LNCAP (cell line): ENCODE results near the gene MAP1LC3A.

Experiments
- CTCF ChIP-seq: fragments of 450-650 bp; IDR thresholded peaks from 2 replicates; pipeline ENCODE4 v1.5.1; 2017; ENCODE audit warnings: mild to moderate bottlenecking

MAP1LC3A gene

GRCh38 chr20:34527016-34527415 lies 31.5 kb upstream of the MAP1LC3A start:
- TF ChIP-seq CTCF: no peak

- TF ChIP-seq CTCF: no peak
These were observed 29.6 kb upstream of the MAP1LC3A start for GRCh38 chr20:34528921-34529297.

GRCh38 chr20:34529742-34530141 lies 28.8 kb upstream of the MAP1LC3A start:
- TF ChIP-seq CTCF: no peak

GRCh38 chr20:34530342-34530741 lies 28.2 kb upstream of the MAP1LC3A start:
- no peak for TF ChIP-seq CTCF

GRCh38 chr20:34531608-34532265 lies 26.8 kb upstream of the MAP1LC3A start:
- no peak for TF ChIP-seq CTCF

- no peak for TF ChIP-seq CTCF
These were observed 26.2 kb upstream of the MAP1LC3A start for GRCh38 chr20:34532320-34532719.

- no peak for TF ChIP-seq CTCF
These were observed 25.8 kb upstream of the MAP1LC3A start for GRCh38 chr20:34532756-34533155.
